NCI-H146 treated with DMSO at 0.1 percent for 48 hours (cell line): ENCODE data around the gene XYLT1.

Experiments
- DNase-seq: peaks from one replicate; lab custom pipeline; 2025; ENCODE audit not compliant: unreplicated experiment; lab: John Stamatoyannopoulos, UW

XYLT1 gene

GRCh38 chr16:17125671-17126070 lies 345.1 kb downstream of the XYLT1 start:
- no peak for DNase-seq

GRCh38 chr16:17117906-17118577 lies 352.7 kb downstream of the XYLT1 start:
- no peak for DNase-seq

- no peak for DNase-seq
These were observed 354.0 kb downstream of the XYLT1 start for GRCh38 chr16:17116595-17117322.

GRCh38 chr16:17109413-17109812 lies 361.3 kb downstream of the XYLT1 start:
- no peak for DNase-seq

GRCh38 chr16:17108596-17108995 lies 362.2 kb downstream of the XYLT1 start:
- DNase-seq = no peak

GRCh38 chr16:17107450-17107849 lies 363.3 kb downstream of the XYLT1 start:
- no peak for DNase-seq

GRCh38 chr16:17106243-17106791 lies 364.4 kb downstream of the XYLT1 start:
- no peak for DNase-seq

- DNase-seq = no peak
These were observed 365.4 kb downstream of the XYLT1 start for GRCh38 chr16:17105239-17105797.

- DNase-seq = no peak
These were observed 366.1 kb downstream of the XYLT1 start for GRCh38 chr16:17104654-17105053.

GRCh38 chr16:17103216-17103615 lies 367.5 kb downstream of the XYLT1 start:
- no peak for DNase-seq

GRCh38 chr16:17101646-17102045 lies 369.1 kb downstream of the XYLT1 start:
- DNase-seq = no peak

- DNase-seq = no peak
These were observed 372.1 kb downstream of the XYLT1 start for GRCh38 chr16:17098685-17099084.

- DNase-seq = no peak
These were observed 386.6 kb downstream of the XYLT1 start for GRCh38 chr16:17084130-17084529.

GRCh38 chr16:17083628-17084027 lies 387.1 kb downstream of the XYLT1 start:
- DNase-seq = no peak

- no peak for DNase-seq
These were observed 388.5 kb downstream of the XYLT1 start for GRCh38 chr16:17082095-17082882.

- DNase-seq = no peak
These were observed 390.7 kb downstream of the XYLT1 start for GRCh38 chr16:17080105-17080504.

- no peak for DNase-seq
These were observed 391.7 kb downstream of the XYLT1 start for GRCh38 chr16:17078931-17079631.

- DNase-seq = no peak
These were observed 393.8 kb downstream of the XYLT1 start for GRCh38 chr16:17076818-17077498.

GRCh38 chr16:17076092-17076754 lies 394.5 kb downstream of the XYLT1 start:
- DNase-seq = no peak

GRCh38 chr16:17072104-17072503 lies 398.7 kb downstream of the XYLT1 start:
- no peak for DNase-seq
